Left cardiac atrium (tissue), 4 donors: Measurements from ENCODE around the gene ALDH9A1. TPM values are rescaled to one million over a fixed set of nuclear protein-coding genes. Genes with fewer than 3 reads are reported as not detected.
"Not testable (repeated sequence)": the region's sequence is repeated elsewhere in the genome, so short reads cannot be mapped to it uniquely, and the experiment has no call there.

Experiments
- ATAC-seq, 2 donors: fragments of 200-7000 bp; cut with Tn5 transposase; one replicate each; pipeline ENCODE4 v1.9.1; 2020; ENCODE audit warnings: mild to moderate bottlenecking in 2 of 2, moderate library complexity in 2 of 2
- DNase-seq: peaks from one replicate; pipeline ENCODE4 v3.0.0-alpha.2; 2020
- intact Hi-C, 2 donors: fragments of 100-400 bp; cut with DNase I; formaldehyde crosslinking; loops; one replicate each; pipeline versions ENCODE4 v1.14.1 to v1.15.1; 2022 to 2023
- total RNA-seq, 2 donors: library from RNA; stranded (reverse); fragmentation: NEBNext Ultra II Directional; extraction: Animal tissue kit (Norgen Biotek cat#: 25700); gene quantifications; one replicate each; pipeline ENCODE4 v1.2.1, GENCODE V29; 2021
- donor health status: DM: no; HTN: yes; CAD: no.
- donor health status: DM: no; HTN: yes; CAD: no; lungs with severe emphysema.
- donor health status: DM: yes; HTN: yes; CAD: no.
- donor health status: Dilated cardiomyopathy.

ALDH9A1 gene
- total RNA-seq, 2 donors from 2014 or later: 63.2 to 71.7 TPM

GRCh38 chr1:165658766-165659580 is 39.4 kb downstream of the ALDH9A1 start:
- ATAC-seq: peak in 1 of 2 donors; percentile 11
- DNase-seq, intact Hi-C loops: not testable (repeated sequence)

GRCh38 chr1:165650981-165651625 is 47.3 kb downstream of the ALDH9A1 start:
- intact Hi-C loops: no loop called here
- DNase-seq (no peak), ATAC-seq (no peak)

- ATAC-seq (no peak), DNase-seq (no peak)
- intact Hi-C loops: no loop called here
Measured at GRCh38 chr1:165648919-165649572, 49.3 kb downstream of the ALDH9A1 start.

- intact Hi-C loops: no loop called here
- ATAC-seq (peak; percentile 32 to 65), DNase-seq (no peak)
Measured at GRCh38 chr1:165647970-165648369, 50.4 kb downstream of the ALDH9A1 start.

GRCh38 chr1:165647517-165647916 is 50.8 kb downstream of the ALDH9A1 start:
- ATAC-seq: no peak

GRCh38 chr1:165645654-165646366 is 52.6 kb downstream of the ALDH9A1 start:
- intact Hi-C loops: no loop called here
- ATAC-seq (peak; percentile 40 to 66), DNase-seq (peak; percentile 34)

More at GRCh38 chr1:165647517-165647916, 50.8 kb downstream of the ALDH9A1 start:
- intact Hi-C loops: no loop called here
- DNase-seq: no peak

- intact Hi-C loops: no loop called here
Measured at GRCh38 chr1:165644064-165644735, 54.2 kb downstream of the ALDH9A1 start.

GRCh38 chr1:165641231-165641987 is 57.0 kb downstream of the ALDH9A1 start:
- intact Hi-C loops: no loop called here
- DNase-seq: no peak
- ATAC-seq: no peak

More at GRCh38 chr1:165644064-165644735, 54.2 kb downstream of the ALDH9A1 start:
- DNase-seq (no peak), ATAC-seq (no peak)

- no peak for ATAC-seq
- intact Hi-C loops: no loop called here
Measured at GRCh38 chr1:165639821-165640623, 58.3 kb downstream of the ALDH9A1 start.

GRCh38 chr1:165638211-165638610 is 60.2 kb downstream of the ALDH9A1 start:
- ATAC-seq, intact Hi-C loops, DNase-seq: not testable (repeated sequence)

More at GRCh38 chr1:165639821-165640623, 58.3 kb downstream of the ALDH9A1 start:
- DNase-seq: no peak

GRCh38 chr1:165637427-165637826 is 60.9 kb downstream of the ALDH9A1 start:
- intact Hi-C loops: no loop called here
- ATAC-seq (peak; percentile 50 to 82), DNase-seq (no peak)

GRCh38 chr1:165635823-165636222 is 62.5 kb downstream of the ALDH9A1 start:
- no peak for DNase-seq
- intact Hi-C loops: no loop called here
- ATAC-seq: no peak

- no peak for ATAC-seq
- DNase-seq: no peak
- intact Hi-C loops: no loop called here
Measured at GRCh38 chr1:165635329-165635728, 63.0 kb downstream of the ALDH9A1 start.

GRCh38 chr1:165634154-165634921 is 64.0 kb downstream of the ALDH9A1 start:
- ATAC-seq (no peak), DNase-seq (no peak)
- intact Hi-C loops: loop anchor here in 1 of 2 donors (5.0 kb wide), 1 partner anchor 63 kb away; the partner anchor contains the start of gene ALDH9A1

GRCh38 chr1:165633614-165634013 is 64.7 kb downstream of the ALDH9A1 start:
- ATAC-seq (no peak), DNase-seq (no peak)
- intact Hi-C loops: loop anchor here in 1 of 2 donors (5.0 kb wide), 1 partner anchor 64 kb away; the partner anchor contains the start of gene ALDH9A1

- ATAC-seq (no peak), DNase-seq (no peak)
- intact Hi-C loops: loop anchor here in 1 of 2 donors (5.0 kb wide), 1 partner anchor 65 kb away; the partner anchor contains the start of gene ALDH9A1
Measured at GRCh38 chr1:165632491-165632890, 65.9 kb downstream of the ALDH9A1 start.
